GM12873 (cell line): ENCODE measurements around the gene TMEM106A.

ENCODE experiments used
- TF ChIP-seq, protein P1 (sequence below): IDR thresholded peaks from 2 replicates; pipeline ENCODE4 v1.5.1; 2012; ENCODE audit warnings: low read depth, mild to moderate bottlenecking, moderate library complexity, low read length, control low read depth; ENCODE audit not compliant: insufficient read depth; ENCODE audit errors: missing control alignments

TMEM106A gene

DNA sequence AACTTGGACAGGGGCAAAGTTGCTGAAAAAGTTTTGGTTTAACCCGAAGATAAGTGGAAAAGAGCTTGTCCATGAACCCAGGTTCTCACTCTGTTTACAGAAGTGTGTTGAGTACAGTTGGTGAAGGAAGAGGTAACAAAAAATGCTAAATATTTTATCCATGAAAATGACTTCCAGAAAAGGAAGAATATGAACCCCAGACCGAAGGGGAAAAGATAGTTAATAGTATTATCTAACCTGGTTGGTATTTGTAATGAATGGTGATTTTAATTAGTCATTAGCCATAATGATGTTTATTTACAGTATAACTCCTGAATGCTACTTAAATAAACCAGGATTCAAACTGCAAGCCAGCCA is 574 bp upstream of the TMEM106A start:
- TF ChIP-seq, protein P1, sequence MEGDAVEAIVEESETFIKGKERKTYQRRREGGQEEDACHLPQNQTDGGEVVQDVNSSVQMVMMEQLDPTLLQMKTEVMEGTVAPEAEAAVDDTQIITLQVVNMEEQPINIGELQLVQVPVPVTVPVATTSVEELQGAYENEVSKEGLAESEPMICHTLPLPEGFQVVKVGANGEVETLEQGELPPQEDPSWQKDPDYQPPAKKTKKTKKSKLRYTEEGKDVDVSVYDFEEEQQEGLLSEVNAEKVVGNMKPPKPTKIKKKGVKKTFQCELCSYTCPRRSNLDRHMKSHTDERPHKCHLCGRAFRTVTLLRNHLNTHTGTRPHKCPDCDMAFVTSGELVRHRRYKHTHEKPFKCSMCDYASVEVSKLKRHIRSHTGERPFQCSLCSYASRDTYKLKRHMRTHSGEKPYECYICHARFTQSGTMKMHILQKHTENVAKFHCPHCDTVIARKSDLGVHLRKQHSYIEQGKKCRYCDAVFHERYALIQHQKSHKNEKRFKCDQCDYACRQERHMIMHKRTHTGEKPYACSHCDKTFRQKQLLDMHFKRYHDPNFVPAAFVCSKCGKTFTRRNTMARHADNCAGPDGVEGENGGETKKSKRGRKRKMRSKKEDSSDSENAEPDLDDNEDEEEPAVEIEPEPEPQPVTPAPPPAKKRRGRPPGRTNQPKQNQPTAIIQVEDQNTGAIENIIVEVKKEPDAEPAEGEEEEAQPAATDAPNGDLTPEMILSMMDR: no peak

DNA sequence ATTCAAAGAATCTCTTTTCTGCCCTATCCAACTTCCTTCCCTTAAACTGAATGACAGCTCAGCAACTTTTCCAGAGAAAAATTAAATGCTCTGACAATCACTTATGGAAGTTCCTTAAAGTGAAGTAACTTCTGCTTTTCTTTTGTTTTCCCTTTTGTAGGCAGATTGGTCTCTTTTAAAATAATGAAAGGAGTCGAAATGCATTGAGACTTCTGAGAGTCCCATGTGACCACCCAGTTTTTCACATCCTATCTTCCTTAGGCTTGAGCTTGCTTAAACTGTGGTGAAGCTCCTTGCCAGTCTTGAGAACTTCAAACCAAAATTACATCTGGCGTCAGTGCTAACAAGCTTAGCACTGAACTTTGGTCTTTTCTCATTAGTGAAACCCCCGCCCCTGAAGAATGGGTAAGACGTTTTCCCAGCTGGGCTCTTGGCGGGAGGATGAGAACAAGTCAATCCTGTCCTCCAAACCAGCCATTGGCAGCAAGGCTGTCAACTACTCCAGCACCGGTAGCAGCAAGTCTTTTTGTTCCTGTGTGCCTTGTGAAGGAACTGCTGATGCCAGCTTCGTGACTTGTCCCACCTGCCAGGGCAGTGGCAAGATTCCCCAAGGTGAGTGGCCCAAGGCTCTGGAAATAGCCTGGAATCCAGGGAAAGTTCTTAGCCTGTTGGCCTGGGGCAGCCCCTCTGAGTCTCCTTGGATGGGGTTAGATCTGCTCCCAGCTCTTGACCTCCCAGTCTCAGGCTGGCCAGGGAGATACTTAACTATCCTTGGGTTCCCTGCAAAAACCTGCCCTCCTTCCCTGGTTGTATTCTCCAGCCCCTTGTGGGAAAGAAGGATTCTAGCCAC is 1.2 kb downstream of the TMEM106A start:
- TF ChIP-seq, protein P1: no peak

DNA sequence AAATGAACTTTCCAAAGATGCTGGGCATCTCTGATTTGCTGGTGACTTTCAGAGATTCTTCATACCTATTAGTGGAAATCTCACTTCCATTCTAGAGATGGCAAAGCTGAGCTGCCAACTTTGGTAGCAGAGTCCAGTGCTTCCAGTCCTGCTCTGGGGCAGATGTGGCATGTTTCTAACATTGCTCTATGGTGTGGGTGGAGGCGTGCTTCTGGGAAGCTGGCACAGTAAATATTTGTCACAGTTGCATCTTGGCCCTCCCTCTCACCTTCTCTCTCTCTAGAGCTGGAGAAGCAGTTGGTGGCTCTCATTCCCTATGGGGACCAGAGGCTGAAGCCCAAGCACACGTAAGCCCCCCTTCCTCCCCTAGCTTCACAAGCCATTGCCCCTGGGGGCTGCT is 1.9 kb downstream of the TMEM106A start:
- TF ChIP-seq, protein P1: no peak

DNA sequence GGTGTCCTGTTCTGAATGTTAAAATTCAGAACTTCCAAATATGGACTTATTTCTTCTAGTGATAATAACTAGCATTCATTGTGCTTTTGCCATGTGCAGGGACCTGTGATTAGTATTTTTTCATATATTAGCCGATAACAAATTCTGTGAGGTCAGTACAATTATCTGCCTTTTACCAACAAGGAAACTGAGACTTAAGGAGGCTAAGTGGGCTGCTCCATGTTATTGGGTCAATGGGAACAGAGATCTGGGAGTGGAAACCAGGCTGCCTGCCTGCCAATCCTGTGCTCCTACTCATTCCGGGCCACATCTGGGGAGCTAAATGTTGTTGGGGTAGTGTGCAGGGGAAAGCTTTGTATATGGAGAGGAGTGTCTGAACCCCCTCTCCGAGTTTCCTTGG is 3.7 kb downstream of the TMEM106A start:
- TF ChIP-seq, protein P1: no peak

DNA sequence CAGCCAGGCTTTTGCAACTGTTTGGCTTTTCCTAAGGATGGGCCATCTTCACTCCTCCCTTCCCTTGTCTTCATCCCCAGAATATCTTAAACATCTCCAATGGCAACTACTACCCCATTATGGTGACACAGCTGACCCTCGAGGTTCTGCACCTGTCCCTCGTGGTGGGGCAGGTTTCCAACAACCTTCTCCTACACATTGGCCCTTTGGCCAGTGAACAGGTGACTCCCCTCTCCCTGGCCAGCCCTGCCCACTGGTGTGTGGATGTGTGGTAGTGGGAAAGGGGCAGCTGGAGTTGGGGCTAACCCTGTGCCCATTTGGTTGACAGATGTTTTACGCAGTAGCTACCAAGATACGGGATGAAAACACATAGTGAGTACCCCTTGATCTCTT is 4.7 kb downstream of the TMEM106A start:
- TF ChIP-seq, protein P1: no peak

DNA sequence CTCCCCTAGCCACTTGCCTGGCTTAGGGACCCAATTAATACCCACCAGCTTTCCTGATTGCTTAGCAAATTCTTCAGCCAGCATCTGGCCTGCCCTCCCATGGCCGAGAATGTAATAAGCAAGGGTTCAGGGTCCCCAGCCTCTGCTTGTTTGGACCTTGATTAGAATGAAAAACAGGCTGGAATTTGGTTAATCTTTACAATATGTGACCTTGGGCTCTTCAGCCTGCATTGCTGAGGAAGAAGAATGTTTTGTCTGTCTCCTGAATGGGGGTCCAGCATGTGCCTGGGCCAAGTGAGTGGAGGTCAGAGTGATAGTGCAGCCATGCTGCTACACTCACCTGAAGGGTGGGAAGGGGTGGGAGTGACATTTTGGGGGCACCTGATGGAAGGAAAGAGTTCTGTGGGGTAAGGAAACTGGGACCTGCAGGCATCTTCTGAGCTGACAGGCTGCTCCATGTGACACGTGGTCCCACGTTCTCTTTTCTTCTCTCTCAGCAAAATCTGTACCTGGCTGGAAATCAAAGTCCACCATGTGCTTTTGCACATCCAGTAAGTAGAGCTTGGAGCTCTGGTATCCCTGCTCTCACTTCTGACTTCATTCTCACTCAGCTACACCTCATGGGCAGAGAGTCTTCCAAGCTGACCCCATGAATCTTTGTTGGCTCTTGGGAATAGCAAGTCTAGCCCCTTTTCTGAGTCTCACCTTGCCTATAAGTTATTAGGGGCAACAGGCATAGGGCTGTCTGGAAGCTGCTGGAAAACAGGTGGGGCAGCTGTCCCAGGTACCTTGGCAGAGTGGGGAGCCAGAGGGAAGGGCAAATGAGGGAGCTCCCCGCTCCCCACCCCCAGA is 5.3 kb downstream of the TMEM106A start:
- TF ChIP-seq, protein P1: no peak

DNA sequence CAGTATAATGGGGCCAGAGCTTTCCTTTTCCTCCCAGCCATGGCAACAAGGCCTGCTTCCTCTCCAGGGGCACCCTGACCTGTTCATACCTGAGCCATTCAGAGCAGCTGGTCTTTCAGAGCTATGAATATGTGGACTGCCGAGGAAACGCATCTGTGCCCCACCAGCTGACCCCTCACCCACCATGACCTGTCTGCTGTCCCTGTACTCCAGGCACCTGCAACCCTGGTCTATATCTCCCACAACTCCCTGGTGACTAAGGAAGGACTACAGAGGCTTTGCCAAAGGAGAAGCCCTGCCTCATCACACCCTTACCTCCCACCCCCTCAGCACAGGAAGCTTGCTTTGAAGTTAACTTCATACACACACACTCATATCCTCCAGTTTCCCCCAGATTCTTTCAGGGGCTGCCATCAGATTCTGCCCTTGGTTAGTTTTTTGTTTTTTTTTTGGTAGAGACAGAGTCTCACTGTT is 6.0 kb downstream of the TMEM106A start:
- TF ChIP-seq, protein P1: no peak
